ENCODE measurements around the gene CDC37. TPM values are rescaled to one million over a fixed set of nuclear protein-coding genes. Genes with fewer than 3 reads are reported as not detected.

The CDC37 gene
- total and polyA plus RNA-seq, 2 of the 4 experiments (the other 2 are of a cell fraction) = 209 to 650 TPM

Small RNA genes lying within 50 kb of the gene (microRNA-seq; reads per million reads assigned to microRNA genes)
- not detected for gene MIR1181 (ENCODE audit: unreplicated experiment)

Other genes starting within 250 kb of the CDC37 start
- gene DNMT1, start 208.6 kb downstream of the CDC37 start, total RNA-seq (2012; rRNA removed) = 26.2 and 40.3 TPM in 2 replicates
- 83.6 and 88.1 TPM in 2 replicates for gene DNMT1, start 208.6 kb downstream of the CDC37 start, polyA plus RNA-seq (2012; rRNA removed)
- 14.0 and 16.7 TPM in 2 replicates for gene S1PR2, start 172.2 kb downstream of the CDC37 start, total RNA-seq (2012; rRNA removed)
- 15.0 and 16.1 TPM in 2 replicates for gene S1PR2, start 172.2 kb downstream of the CDC37 start, polyA plus RNA-seq (2012; rRNA removed)
- 32.8 and 36.4 TPM in 2 replicates for gene MRPL4, start 151.3 kb downstream of the CDC37 start, total RNA-seq (2012; rRNA removed)
- 108 and 123 TPM in 2 replicates for gene MRPL4, start 151.3 kb downstream of the CDC37 start, polyA plus RNA-seq (2012; rRNA removed)
- gene ICAM1, start 132.4 kb downstream of the CDC37 start, total RNA-seq (2012; rRNA removed) = 6.9 and 10.6 TPM in 2 replicates
- gene ICAM1, start 132.4 kb downstream of the CDC37 start, polyA plus RNA-seq (2012; rRNA removed) = 18.3 and 19.1 TPM in 2 replicates
- gene ICAM4, start 116.6 kb downstream of the CDC37 start, total RNA-seq (2012; rRNA removed) = 2.3 and 2.5 TPM in 2 replicates
- gene ICAM4, start 116.6 kb downstream of the CDC37 start, polyA plus RNA-seq (2012; rRNA removed) = 4.0 TPM in 2 replicates
- gene ICAM5, start 113.6 kb downstream of the CDC37 start, total RNA-seq (2012; rRNA removed) = 2.5 and 3.0 TPM in 2 replicates
- 23.9 and 26.5 TPM in 2 replicates for gene ICAM5, start 113.6 kb downstream of the CDC37 start, polyA plus RNA-seq (2012; rRNA removed)
- gene ZGLP1, start 93.7 kb downstream of the CDC37 start, total RNA-seq (2012; rRNA removed) = 0.54 TPM in 1 of 2 replicates, not detected in the other
- gene ZGLP1, start 93.7 kb downstream of the CDC37 start, polyA plus RNA-seq (2012; rRNA removed) = 3.1 and 4.1 TPM in 2 replicates
- gene FDX2, start 87.5 kb downstream of the CDC37 start, total RNA-seq (2012; rRNA removed) = 39.8 and 40.8 TPM in 2 replicates
- 72.0 and 82.3 TPM in 2 replicates for gene FDX2, start 87.5 kb downstream of the CDC37 start, polyA plus RNA-seq (2012; rRNA removed)
- gene RAVER1, start 70.0 kb downstream of the CDC37 start, total RNA-seq (2012; rRNA removed) = 2.5 and 2.7 TPM in 2 replicates
- 15.1 and 18.1 TPM in 2 replicates for gene RAVER1, start 70.0 kb downstream of the CDC37 start, polyA plus RNA-seq (2012; rRNA removed)
- 6.6 and 7.8 TPM in 2 replicates for gene ICAM3, start 63.9 kb downstream of the CDC37 start, total RNA-seq (2012; rRNA removed)
- 11.7 and 14.8 TPM in 2 replicates for gene ICAM3, start 63.9 kb downstream of the CDC37 start, polyA plus RNA-seq (2012; rRNA removed)
- gene TYK2, start 23.0 kb downstream of the CDC37 start, total RNA-seq (2012; rRNA removed) = 35.6 and 40.9 TPM in 2 replicates
- 97.9 and 100 TPM in 2 replicates for gene TYK2, start 23.0 kb downstream of the CDC37 start, polyA plus RNA-seq (2012; rRNA removed)
- gene PDE4A, start 17.0 kb upstream of the CDC37 start, total RNA-seq (2012; rRNA removed) = 1.7 and 1.8 TPM in 2 replicates
- gene PDE4A, start 17.0 kb upstream of the CDC37 start, polyA plus RNA-seq (2012; rRNA removed) = 5.9 and 7.0 TPM in 2 replicates
- gene KEAP1, start 99.8 kb upstream of the CDC37 start, total RNA-seq (2012; rRNA removed) = 68.0 and 81.6 TPM in 2 replicates
- 63.4 and 64.2 TPM in 2 replicates for gene KEAP1, start 99.8 kb upstream of the CDC37 start, polyA plus RNA-seq (2012; rRNA removed)
- 0.36 and 0.56 TPM in 2 replicates for gene S1PR5, start 113.9 kb upstream of the CDC37 start, total RNA-seq (2012; rRNA removed)
- 0.55 and 0.59 TPM in 2 replicates for gene S1PR5, start 113.9 kb upstream of the CDC37 start, polyA plus RNA-seq (2012; rRNA removed)
- 8.2 and 9.2 TPM in 2 replicates for gene ATG4D, start 140.4 kb upstream of the CDC37 start, total RNA-seq (2012; rRNA removed)
- gene ATG4D, start 140.4 kb upstream of the CDC37 start, polyA plus RNA-seq (2012; rRNA removed) = 21.8 and 22.0 TPM in 2 replicates
- gene KRI1, start 162.5 kb upstream of the CDC37 start, total RNA-seq (2012; rRNA removed) = 5.7 and 7.8 TPM in 2 replicates
- 12.9 and 13.3 TPM in 2 replicates for gene KRI1, start 162.5 kb upstream of the CDC37 start, polyA plus RNA-seq (2012; rRNA removed)
- 3.6 and 3.9 TPM in 2 replicates for gene CDKN2D, start 165.4 kb upstream of the CDC37 start, total RNA-seq (2012; rRNA removed)
- gene CDKN2D, start 165.4 kb upstream of the CDC37 start, polyA plus RNA-seq (2012; rRNA removed) = 8.5 and 9.3 TPM in 2 replicates
- not detected in 2 replicates for gene AP1M2, start 183.8 kb upstream of the CDC37 start, total RNA-seq (2012; rRNA removed)
- gene AP1M2, start 183.8 kb upstream of the CDC37 start, polyA plus RNA-seq (2012; rRNA removed) = 0.17 and 0.37 TPM in 2 replicates
- gene SLC44A2, start 222.0 kb upstream of the CDC37 start, total RNA-seq (2012; rRNA removed) = 25.8 and 28.5 TPM in 2 replicates
- gene SLC44A2, start 222.0 kb upstream of the CDC37 start, polyA plus RNA-seq (2012; rRNA removed) = 62.1 and 62.9 TPM in 2 replicates

Data from IMR-90 (cell line).